GM23248 (cell line): Measurements from ENCODE around the gene CACNA1D. TPM values are rescaled to one million over a fixed set of nuclear protein-coding genes. Genes with fewer than 3 reads are reported as not detected.

Experiments used
- DNase-seq: peaks from one replicate; pipeline ENCODE4 v3.0.0-alpha.2; 2015
- H2AFZ ChIP-seq: fragments of 200-600 bp; sonication (generic); 2 replicates; pipeline ENCODE4 v1.6.1; 2016; ENCODE audit warnings: antibody characterized with exemption
- H3F3A ChIP-seq: fragments of 200-600 bp; sonication (generic); 2 replicates; pipeline ENCODE4 v1.6.1; 2016; ENCODE audit warnings: mild to moderate bottlenecking, antibody characterized with exemption, mixed run types; ENCODE audit not compliant: insufficient read depth
- H3K27ac ChIP-seq: fragments of 200-600 bp; sonication (generic); 2 replicates; pipeline ENCODE4 v1.5.1; 2016; ENCODE audit warnings: mild to moderate bottlenecking
- H3K27me3 ChIP-seq: fragments of 200-600 bp; sonication (generic); replicated peaks from 2 replicates; pipeline ENCODE4 v1.6.1; 2016; ENCODE audit warnings: mild to moderate bottlenecking; ENCODE audit not compliant: insufficient read depth
- H3K36me3 ChIP-seq: fragments of 200-600 bp; sonication (generic); 2 replicates; pipeline ENCODE4 v1.6.1; 2016; ENCODE audit warnings: low read depth, mild to moderate bottlenecking
- H3K4me1 ChIP-seq: fragments of 200-600 bp; sonication (generic); 2 replicates; pipeline ENCODE4 v1.6.1; 2016; ENCODE audit warnings: mild to moderate bottlenecking; ENCODE audit not compliant: insufficient read depth
- H3K4me2 ChIP-seq: fragments of 200-600 bp; sonication (generic); one replicate; pipeline ENCODE4 v1.6.1; 2016; ENCODE audit warnings: mild to moderate bottlenecking; ENCODE audit not compliant: unreplicated experiment
- H3K4me3 ChIP-seq: fragments of 200-600 bp; sonication (generic); 2 replicates; pipeline ENCODE4 v1.5.1; 2016; ENCODE audit warnings: mild to moderate bottlenecking
- H3K79me2 ChIP-seq: fragments of 200-600 bp; sonication (generic); 2 replicates; pipeline ENCODE4 v1.6.1; 2016; ENCODE audit warnings: mild to moderate bottlenecking; ENCODE audit not compliant: insufficient read depth
- H3K9ac ChIP-seq: fragments of 200-600 bp; sonication (generic); 2 replicates; pipeline ENCODE4 v1.6.1; 2016; ENCODE audit warnings: mild to moderate bottlenecking
- H3K9me2 ChIP-seq: fragments of 200-600 bp; sonication (generic); 2 replicates; pipeline ENCODE4 v1.6.1; 2016; ENCODE audit warnings: mixed run types, mild to moderate bottlenecking, moderate library complexity; ENCODE audit not compliant: insufficient read depth
- H3K9me3 ChIP-seq: fragments of 200-600 bp; sonication (generic); one replicate; pipeline ENCODE4 v1.6.1; 2017; ENCODE audit warnings: low read depth
- H4K20me1 ChIP-seq: fragments of 200-600 bp; sonication (generic); 2 replicates; pipeline ENCODE4 v1.6.0; 2016; ENCODE audit not compliant: insufficient read depth
- EZH2 ChIP-seq: fragments of 200-600 bp; sonication (generic); IDR thresholded peaks from 2 replicates; pipeline ENCODE4 v1.6.1; 2018; ENCODE audit warnings: antibody characterized with exemption, mild to moderate bottlenecking; ENCODE audit not compliant: insufficient read depth, poor library complexity, severe bottlenecking
- EZH2phosphoT487 ChIP-seq: fragments of 200-600 bp; sonication (generic); IDR thresholded peaks from 2 replicates; pipeline ENCODE4 v1.6.1; 2018; ENCODE audit warnings: antibody characterized with exemption, moderate library complexity, mild to moderate bottlenecking, low read depth; ENCODE audit not compliant: insufficient read depth
- WGBS, 2 experiments: methylation state at CpG; one replicate each; pipeline ENCODE4 v1.1.6; 2015 to 2017; ENCODE audit warnings: low lambda C conversion rate in 2 of 2, low coverage in 1 of 2; ENCODE audit errors: missing lambda C conversion rate in 2 of 2; 5-methylcytosine and 5-hydroxymethylcytosine counted together
- in situ Hi-C: fragments of 300-500 bp; cut with MboI; formaldehyde crosslinking; loops from 2 replicates; pipeline ENCODE4 v1.15.0; 2020
- polyA plus RNA-seq: library from polyadenylated mRNA; unstranded; fragments of >200 nt; fragmentation: Nextera tagmentation; extraction: Ambion mirVana; gene quantifications from 2 replicates; pipeline ENCODE4 v1.2.1, GENCODE V29; 2016
- total RNA-seq: library from RNA; depleted of rRNA; stranded (reverse); fragments of >200 nt; shearing (Covaris generic); gene quantifications from 2 replicates; pipeline ENCODE4 v1.2.3, GENCODE V29; 2014

The CACNA1D gene
- total and polyA plus RNA-seq, 2 experiments from 2014 or later = not detected

DNA sequence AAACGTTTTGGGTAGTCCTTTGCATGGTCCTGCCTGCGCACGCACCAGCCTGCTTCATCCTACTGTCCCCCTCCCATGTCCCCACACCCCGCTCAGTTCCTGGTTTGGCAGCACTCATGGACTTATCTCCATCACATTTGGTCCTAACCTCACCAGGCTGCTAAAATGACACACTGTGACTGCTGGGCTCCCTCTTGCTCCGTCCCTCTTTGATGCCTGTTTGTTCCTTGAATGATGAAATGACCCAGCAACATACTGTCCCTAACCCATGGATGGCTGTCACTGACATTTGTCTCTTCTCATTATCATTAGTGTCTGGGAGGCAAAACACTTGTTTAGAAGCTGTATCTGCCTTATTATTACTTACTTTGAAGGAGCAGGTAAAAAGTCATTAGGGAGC is 271.3 kb downstream of the CACNA1D start:
- no peaks in the 10 kb centered on the region for H3K9me2 ChIP-seq
- H3F3A ChIP-seq = no peaks in the 10 kb centered on the region
- TF ChIP-seq EZH2 (no peak), EZH2phosphoT487 (no peak)
- no peaks in the 10 kb centered on the region for H4K20me1 ChIP-seq
- no peak for DNase-seq
- in situ Hi-C loops = no loop called here
- H3K36me3 ChIP-seq = no peaks in the 10 kb centered on the region
- no peak overlapping the region for H3K27ac ChIP-seq
- no peak overlapping the region for H2AFZ ChIP-seq
- H3K27me3 ChIP-seq = no peaks in the 10 kb centered on the region
- no peaks in the 10 kb centered on the region for H3K79me2 ChIP-seq
- WGBS, 2 experiments = 59 to 60% methylated on average over 5 of the region's 5 CpGs
- no peaks in the 10 kb centered on the region for H3K4me1 ChIP-seq
- no peak overlapping the region for H3K4me3 ChIP-seq
- no peak overlapping the region for H3K9ac ChIP-seq
- H3K9me3 ChIP-seq = no peaks in the 10 kb centered on the region
- no peak overlapping the region for H3K4me2 ChIP-seq

DNA sequence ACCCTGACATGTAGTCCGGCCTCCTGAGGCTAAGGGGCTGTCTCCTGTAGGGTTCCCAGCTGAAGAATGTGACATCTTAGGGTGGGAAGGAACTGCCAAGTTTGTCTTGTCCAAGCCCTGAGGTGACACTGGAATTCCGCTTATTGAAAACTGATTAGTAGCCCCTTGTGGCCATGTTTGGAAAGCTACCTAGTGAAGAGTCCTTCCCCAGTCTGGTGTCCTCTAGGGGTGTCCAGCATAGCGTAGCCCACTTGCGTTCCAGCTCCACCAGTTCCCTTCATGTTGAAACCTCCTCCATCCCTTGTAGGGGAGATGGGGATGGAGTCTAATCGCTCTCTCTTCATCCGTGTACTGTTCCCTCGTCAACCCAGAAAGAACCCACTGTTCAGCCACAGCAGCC is 272.3 kb downstream of the CACNA1D start:
- H3K9me3 ChIP-seq = no peaks in the 10 kb centered on the region
- H3K79me2 ChIP-seq = no peaks in the 10 kb centered on the region
- no peaks in the 10 kb centered on the region for H3K9me2 ChIP-seq
- H3K4me1 ChIP-seq = no peaks in the 10 kb centered on the region
- H3K4me3 ChIP-seq = no peak overlapping the region
- DNase-seq = no peak
- no peaks in the 10 kb centered on the region for H4K20me1 ChIP-seq
- no peak overlapping the region for H3K9ac ChIP-seq
- H3K27me3 ChIP-seq = no peaks in the 10 kb centered on the region
- no peak overlapping the region for H3K27ac ChIP-seq
- WGBS, 2 experiments = 80 to 84% methylated on average over 7 of the region's 7 CpGs
- no peak for TF ChIP-seq EZH2phosphoT487
- no peaks in the 10 kb centered on the region for H3F3A ChIP-seq
- H2AFZ ChIP-seq = no peak overlapping the region
- no peaks in the 10 kb centered on the region for H3K36me3 ChIP-seq
- H3K4me2 ChIP-seq = no peak overlapping the region
- in situ Hi-C loops = no loop called here

DNA sequence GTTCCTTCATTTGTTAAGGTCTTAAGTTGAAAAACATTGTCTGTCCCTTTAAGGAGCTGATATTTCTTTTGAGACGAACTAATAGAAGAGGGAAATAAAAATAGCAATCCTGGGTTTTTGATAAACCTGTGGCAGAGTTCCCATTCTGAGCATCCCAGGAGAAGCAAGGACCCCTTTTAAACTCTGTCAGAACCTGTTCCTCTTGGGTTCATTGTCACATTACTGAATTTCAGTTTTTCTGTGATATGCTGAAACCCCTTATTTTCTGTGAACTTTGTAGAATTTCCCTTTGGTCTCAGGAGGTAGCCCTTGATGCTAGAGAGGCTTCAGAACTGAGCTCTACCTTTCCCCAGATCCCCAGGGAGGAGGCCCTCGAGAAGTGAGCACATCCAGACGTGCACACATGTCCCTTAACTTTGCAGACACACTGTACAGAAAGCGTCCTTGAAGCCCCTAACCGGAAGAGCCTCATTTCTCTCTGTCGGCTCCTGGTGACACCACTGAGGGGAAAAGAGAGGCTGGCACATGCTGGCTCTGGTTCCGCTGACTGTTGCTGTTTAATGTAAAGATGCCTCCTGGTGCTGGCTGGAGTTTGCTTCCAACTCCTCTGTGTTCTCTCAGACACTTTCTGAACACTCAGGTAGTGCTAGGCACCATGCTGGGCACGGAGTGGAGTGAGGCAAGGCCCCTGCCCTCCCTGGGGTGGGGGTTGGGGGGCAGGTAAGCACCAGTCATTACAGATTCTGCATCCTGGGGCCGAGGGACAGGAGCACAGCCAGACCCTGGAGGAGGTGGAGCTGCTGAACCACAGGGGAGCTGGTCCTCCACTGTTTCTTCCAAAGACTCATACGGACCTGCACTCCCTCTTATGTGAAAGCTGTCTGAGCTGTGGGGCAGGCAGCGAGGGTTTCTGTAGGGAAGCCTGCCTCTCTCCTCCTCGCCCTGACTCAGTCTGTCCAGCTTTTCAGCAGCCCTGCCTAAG is 274.4 kb downstream of the CACNA1D start:
- Histone ChIP-seq H3K9me2 (no peaks in the 10 kb centered on the region), H3K9ac (no peak overlapping the region), H3F3A (no peaks in the 10 kb centered on the region), H3K4me3 (no peak overlapping the region), H3K27me3 (no peaks in the 10 kb centered on the region), H3K4me1 (peaks cover 12% of the 10 kb centered on the region), H3K79me2 (no peaks in the 10 kb centered on the region), H4K20me1 (no peaks in the 10 kb centered on the region), H3K4me2 (no peak overlapping the region), H2AFZ (no peak overlapping the region), H3K27ac (no peak overlapping the region), H3K36me3 (no peaks in the 10 kb centered on the region), H3K9me3 (no peaks in the 10 kb centered on the region)
- peak; percentile 11 for DNase-seq
- 62 to 66% methylated on average over 11 to 12 of the region's 12 CpGs for WGBS, 2 experiments
- TF ChIP-seq EZH2phosphoT487 = no peak
- TF ChIP-seq EZH2 = no peak
- in situ Hi-C loops = no loop called here

DNA sequence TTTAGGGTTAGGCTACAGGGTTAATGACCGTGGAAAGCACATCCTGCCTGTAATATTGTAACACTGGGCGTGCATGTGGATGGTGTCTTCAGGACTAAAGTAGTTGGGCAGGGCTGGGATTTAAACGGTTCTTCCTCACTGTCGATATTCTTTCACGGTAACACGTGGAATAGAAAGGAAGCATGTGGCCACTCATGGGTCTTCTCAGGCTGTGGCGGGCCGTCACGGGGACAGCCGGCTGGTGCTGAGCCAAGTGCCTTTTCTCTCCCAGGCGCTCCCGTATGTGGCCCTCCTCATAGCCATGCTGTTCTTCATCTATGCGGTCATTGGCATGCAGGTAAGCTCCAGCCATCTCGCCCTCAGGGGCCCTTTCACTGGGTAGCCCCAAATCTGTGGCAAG is 278.2 kb downstream of the CACNA1D start:
- no peaks in the 10 kb centered on the region for H3K9me3 ChIP-seq
- no peaks in the 10 kb centered on the region for H3K9me2 ChIP-seq

More for the DNA sequence above, 278.2 kb downstream of the CACNA1D start:
- peaks cover 12% of the 10 kb centered on the region for H3F3A ChIP-seq
- no peaks in the 10 kb centered on the region for H3K79me2 ChIP-seq
- H3K4me2 ChIP-seq = peak overlapping the region; percentile 17
- WGBS, 2 experiments = 61 to 63% methylated on average over 14 of the region's 14 CpGs
- no peak overlapping the region for H3K9ac ChIP-seq
- 0 out of 2 replicates have a peak overlapping the region, but pooled peaks have one; percentile 60 for H3K27ac ChIP-seq
- no peak overlapping the region for H3K4me3 ChIP-seq
- H4K20me1 ChIP-seq = no peaks in the 10 kb centered on the region
- peak overlapping the region; percentile 43; the same call in 1 of the 2 replicates for H2AFZ ChIP-seq
- in situ Hi-C loops = no loop called here
- no peak for DNase-seq
- peaks cover 37% of the 10 kb centered on the region for H3K4me1 ChIP-seq
- TF ChIP-seq EZH2 (no peak), EZH2phosphoT487 (no peak)
- no peaks in the 10 kb centered on the region for H3K36me3 ChIP-seq
- no peaks in the 10 kb centered on the region for H3K27me3 ChIP-seq
